Measurements from ENCODE around the gene TRIO. TPM values are rescaled to one million over a fixed set of nuclear protein-coding genes. Genes with fewer than 3 reads are reported as not detected.

The TRIO gene
- total RNA-seq, 1 experiment from 2014 or later, result 68.4 TPM

GRCh38 chr5:14138608-14139540 is 4.3 kb upstream of the TRIO start:
- no peak for TF ChIP-seq CBX3 (IDR thresholded peaks at IDR 0.05; ENCODE audit: low read depth)
- no peak for TF ChIP-seq FOSL1 (IDR thresholded peaks at IDR 0.05; ENCODE audit: low read depth)
- no peak for TF ChIP-seq EGR1 (IDR thresholded peaks at IDR 0.05; ENCODE audit: low read depth)
- no peak for TF ChIP-seq CTCF (IDR thresholded peaks at IDR 0.05 in 2 of 3, conservative IDR thresholded peaks at IDR 0.05 in 1 of 3; ENCODE audit: borderline replicate concordance in 1 of 3, insufficient read depth in 1 of 3, low read depth in 2 of 3, low read length in 2 of 3)
- TF ChIP-seq ZBTB33 (IDR thresholded peaks at IDR 0.05; ENCODE audit: extremely low read depth, insufficient replicate concordance, low read length), result no peak
- TF ChIP-seq TCF7L2 (IDR thresholded peaks at IDR 0.05; ENCODE audit: borderline replicate concordance, extremely low read depth, insufficient read depth, insufficient read length), result no peak
- TF ChIP-seq CEBPB (IDR thresholded peaks at IDR 0.05; ENCODE audit: low read depth), result no peak
- no peak for TF ChIP-seq JUND (IDR thresholded peaks at IDR 0.05)
- no peak for TF ChIP-seq REST (IDR thresholded peaks at IDR 0.05; ENCODE audit: low read depth)
- TF ChIP-seq ZFX (IDR thresholded peaks at IDR 0.05), result no peak
- no peak for TF ChIP-seq EZH2 (IDR thresholded peaks at IDR 0.05)
- TF ChIP-seq POLR2A (IDR thresholded peaks at IDR 0.05; ENCODE audit: borderline replicate concordance, extremely low read depth, insufficient read depth, insufficient read length), result no peak
- TF ChIP-seq ZNF274 (IDR thresholded peaks at IDR 0.05; ENCODE audit: low read depth, low read length), result no peak
- no peak for TF ChIP-seq SIN3A (IDR thresholded peaks at IDR 0.05; ENCODE audit: low read depth)
- TF ChIP-seq MAX (IDR thresholded peaks at IDR 0.05), result no peak
- no peak for TF ChIP-seq RAD21 (IDR thresholded peaks at IDR 0.05; ENCODE audit: low read depth)
- TF ChIP-seq SRF (IDR thresholded peaks at IDR 0.05; ENCODE audit: low read depth), result no peak
- no peak for TF ChIP-seq SP1 (IDR thresholded peaks at IDR 0.05; ENCODE audit: low read depth)
- Histone ChIP-seq H4K20me1 (ENCODE audit: insufficient read depth) (no peaks in the 10 kb centered on the region), H3K4me2 (ENCODE audit: low read length) (no peak overlapping the region), H3K79me2 (ENCODE audit: insufficient read depth, low read length) (peaks cover 2% of the 10 kb centered on the region), H3K4me3 (replicated peaks in 1 of 2; ENCODE audit: low read depth in 1 of 2, low read length in 2 of 2) (no peak overlapping the region), H3K9me2 (ENCODE audit: insufficient read depth) (peaks cover 2% of the 10 kb centered on the region; the same call in 1 of the 2 replicates), H3K9me3 (ENCODE audit: control insufficient read depth in 1 of 2, insufficient read depth in 1 of 2, low read depth in 1 of 2, low read length in 2 of 2) (no peaks in the 10 kb centered on the region), H3K27me3 (ENCODE audit: insufficient read depth, low read length) (no peaks in the 10 kb centered on the region; the same call in 1 of the 2 replicates), H3K4me1 (ENCODE audit: control insufficient read depth in 1 of 2, insufficient read depth in 2 of 2, low read length in 2 of 2) (peaks cover 5 to 7% of the 10 kb centered on the region in 2 experiments; a peak in 2 of 4 replicates), H3K36me3 (ENCODE audit: control insufficient read depth in 1 of 2, insufficient read depth in 2 of 2, low read length in 2 of 2) (no peaks in the 10 kb centered on the region), H3K27ac (ENCODE audit: low read depth, low read length) (no peak overlapping the region), H3K9ac (ENCODE audit: low read length) (no peak overlapping the region), H2AFZ (ENCODE audit: low read depth, low read length, poor library complexity, severe bottlenecking) (no peak overlapping the region)
- RAD21 ChIA-PET (ENCODE audit: low non-redundant PET in 1 of 2, low total read pairs in 2 of 2, uncharacterized antibody in 2 of 2, unreplicated experiment in 2 of 2), result no interaction called here
- ATAC-seq (no peak), DNase-seq (ENCODE audit: low read depth, low spot score) (no peak)
- no TSS peak for BruUV-seq (replicated peaks)
- CTCF ChIA-PET, result interaction anchor here (1.4 kb wide), 1 partner anchor 131 kb away, joined by 3 read pairs; no protein-coding TSS in a partner anchor
- POLR2A ChIA-PET, result no interaction called here
- intact Hi-C loops (cut with micrococcal nuclease), result no loop called here

All from HCT116 (cell line).